NCI-H82 treated with DMSO at 0.1 percent for 48 hours (cell line): Measurements from ENCODE around the gene CDC6.

Experiments used
- DNase-seq: peaks from one replicate; lab custom pipeline; 2025; ENCODE audit not compliant: unreplicated experiment; lab: John Stamatoyannopoulos, UW

The CDC6 gene, protein sequence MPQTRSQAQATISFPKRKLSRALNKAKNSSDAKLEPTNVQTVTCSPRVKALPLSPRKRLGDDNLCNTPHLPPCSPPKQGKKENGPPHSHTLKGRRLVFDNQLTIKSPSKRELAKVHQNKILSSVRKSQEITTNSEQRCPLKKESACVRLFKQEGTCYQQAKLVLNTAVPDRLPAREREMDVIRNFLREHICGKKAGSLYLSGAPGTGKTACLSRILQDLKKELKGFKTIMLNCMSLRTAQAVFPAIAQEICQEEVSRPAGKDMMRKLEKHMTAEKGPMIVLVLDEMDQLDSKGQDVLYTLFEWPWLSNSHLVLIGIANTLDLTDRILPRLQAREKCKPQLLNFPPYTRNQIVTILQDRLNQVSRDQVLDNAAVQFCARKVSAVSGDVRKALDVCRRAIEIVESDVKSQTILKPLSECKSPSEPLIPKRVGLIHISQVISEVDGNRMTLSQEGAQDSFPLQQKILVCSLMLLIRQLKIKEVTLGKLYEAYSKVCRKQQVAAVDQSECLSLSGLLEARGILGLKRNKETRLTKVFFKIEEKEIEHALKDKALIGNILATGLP

DNA sequence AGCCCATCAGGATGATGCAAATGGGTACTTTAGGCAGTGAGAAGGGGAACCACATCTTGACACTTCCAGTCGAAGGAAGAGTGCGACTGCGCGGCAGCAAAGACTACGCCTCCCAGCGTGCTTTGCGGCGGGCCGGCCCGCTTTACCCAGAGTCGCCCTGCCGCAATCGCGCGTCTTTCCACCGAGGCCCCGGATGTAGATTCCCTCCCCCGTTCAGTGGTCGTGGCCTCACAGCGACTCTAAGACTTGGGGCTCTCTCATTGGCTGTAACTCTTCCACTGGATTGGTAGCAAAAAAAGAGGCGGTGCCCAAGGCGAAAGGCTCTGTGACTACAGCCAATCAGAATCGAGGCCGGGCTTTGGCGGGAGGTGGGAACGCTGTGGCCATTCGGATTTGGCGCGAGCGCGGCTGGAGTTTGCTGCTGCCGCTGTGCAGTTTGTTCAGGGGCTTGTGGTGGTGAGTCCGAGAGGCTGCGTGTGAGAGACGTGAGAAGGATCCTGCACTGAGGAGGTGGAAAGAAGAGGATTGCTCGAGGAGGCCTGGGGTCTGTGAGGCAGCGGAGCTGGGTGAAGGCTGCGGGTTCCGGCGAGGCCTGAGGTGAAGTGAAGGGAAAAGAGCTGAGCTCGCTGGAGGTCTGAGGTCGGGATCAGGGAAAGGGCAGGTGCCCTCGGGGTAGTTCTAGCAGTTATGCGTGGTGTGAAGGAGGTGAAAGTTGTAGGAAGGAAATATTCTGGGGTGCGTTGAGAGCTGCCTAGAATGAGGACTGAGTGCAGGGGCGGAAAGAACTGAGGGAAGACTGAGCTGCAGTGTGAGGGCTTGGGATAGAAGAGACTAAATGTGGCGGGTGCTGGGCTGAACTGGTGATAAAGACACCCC, at the start of gene CDC6:
Gene CDC6, plus strand, starts transcription at position 386 of the 876 bp plus-strand sequence. CDS start 1,542 bp downstream, outside the sequence.
- DNase-seq = peak; percentile 99

- no peak for DNase-seq
Observed at GRCh38 chr17:40241252-40241834, 46.3 kb upstream of the CDC6 start.

GRCh38 chr17:40242774-40243173, 44.9 kb upstream of the CDC6 start:
- DNase-seq = no peak

DNA sequence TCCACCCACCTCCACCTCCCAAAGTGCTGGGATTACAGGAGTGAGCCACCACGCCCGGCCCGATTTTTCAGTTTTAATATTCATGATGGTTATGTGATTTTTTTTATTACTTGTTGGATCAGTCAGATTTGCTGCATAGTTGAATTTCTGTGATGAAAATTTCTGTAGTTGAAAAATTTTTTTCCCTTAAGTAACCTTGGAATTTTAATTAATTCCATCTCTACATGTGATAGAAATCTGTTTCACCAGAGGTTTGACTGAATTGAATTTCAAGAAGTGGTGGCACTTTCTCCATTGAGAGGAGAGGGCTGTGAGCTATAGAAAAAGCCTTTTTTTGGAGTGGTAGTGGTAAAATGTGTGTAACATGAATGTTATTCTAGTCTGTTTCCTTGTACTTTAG, 43.9 kb upstream of the CDC6 start:
- no peak for DNase-seq

DNA sequence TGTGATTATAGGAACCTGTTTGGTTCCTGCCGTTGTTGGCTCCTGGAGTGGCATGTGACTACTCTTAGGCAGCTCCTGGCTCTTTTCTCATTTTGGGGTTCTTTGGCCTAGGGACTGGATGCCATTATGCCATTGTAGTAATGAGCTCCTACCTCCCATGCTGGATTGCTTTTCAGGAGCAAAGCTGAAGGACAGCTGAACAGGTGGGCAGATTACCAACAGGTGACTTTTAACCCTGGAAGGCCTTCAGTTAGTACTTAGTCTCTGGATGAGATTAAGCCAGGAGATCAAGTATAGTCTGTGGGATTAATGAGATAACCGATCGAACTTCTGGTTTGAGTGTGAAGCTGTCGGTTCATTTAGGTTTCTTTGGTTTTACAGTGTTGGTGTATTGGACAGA, 43.4 kb upstream of the CDC6 start:
- DNase-seq = peak; percentile 88

GRCh38 chr17:40247926-40248495, 39.7 kb upstream of the CDC6 start:
- no peak for DNase-seq

DNA sequence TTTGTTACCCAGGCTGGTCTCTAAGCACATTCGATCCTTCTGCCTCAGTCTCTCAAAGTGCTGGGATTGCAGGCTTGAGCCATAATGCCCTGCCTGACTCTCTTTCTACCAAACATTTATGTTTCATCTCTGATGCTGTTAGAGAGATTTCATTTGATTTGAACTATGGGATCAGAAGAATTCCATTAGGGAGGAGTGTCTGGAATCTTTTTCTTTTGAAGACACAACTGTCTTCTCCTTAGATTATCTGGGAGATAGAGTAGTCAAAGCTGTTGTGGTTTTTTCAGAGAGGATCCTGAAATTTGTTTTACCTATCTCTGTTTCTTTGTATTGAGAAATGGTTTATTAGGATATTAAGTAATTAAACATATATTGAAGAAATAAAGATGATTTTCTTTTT, 39.2 kb upstream of the CDC6 start:
- no peak for DNase-seq

GRCh38 chr17:40251576-40251975, 36.1 kb upstream of the CDC6 start:
- no peak for DNase-seq

DNA sequence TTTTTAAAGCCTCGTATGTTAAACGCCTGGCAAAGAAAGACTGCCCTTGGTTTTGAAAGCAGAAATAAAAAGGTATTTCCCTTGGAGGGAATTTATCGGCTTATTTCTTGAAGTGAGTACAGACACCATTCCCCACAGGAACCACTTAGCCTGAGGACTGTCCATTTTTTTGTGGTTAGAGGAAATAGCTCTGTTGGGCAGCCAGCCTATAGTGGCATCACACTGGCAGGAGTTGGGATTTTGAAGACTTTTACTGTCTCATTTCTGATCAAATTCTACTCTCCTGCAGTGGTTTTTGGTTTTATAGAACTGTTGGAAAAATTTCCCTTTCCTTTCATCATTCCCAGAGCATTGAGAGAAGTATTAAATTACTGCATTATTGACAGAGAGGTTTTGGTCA, 34.1 kb upstream of the CDC6 start:
- DNase-seq = no peak

DNA sequence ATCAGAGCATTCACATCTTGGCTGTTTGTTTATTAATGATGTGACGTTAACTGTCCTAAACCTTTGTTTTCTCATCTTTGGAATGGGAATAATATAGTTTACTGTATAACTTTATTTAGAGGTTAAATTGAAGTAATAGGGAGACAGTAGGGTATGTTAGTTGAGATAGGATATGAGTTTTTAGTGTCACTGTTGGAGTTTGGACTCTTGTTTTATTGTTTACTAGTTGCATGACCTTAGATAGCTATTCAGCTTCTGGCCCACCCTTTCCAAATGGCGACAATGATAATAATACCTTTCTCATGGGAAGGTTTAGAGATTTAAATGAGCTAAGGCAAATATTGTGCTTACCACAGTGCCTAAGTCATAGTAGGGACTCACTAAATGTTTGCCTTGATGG, 28.2 kb upstream of the CDC6 start:
- no peak for DNase-seq

GRCh38 chr17:40260528-40260927, 27.2 kb upstream of the CDC6 start:
- no peak for DNase-seq

DNA sequence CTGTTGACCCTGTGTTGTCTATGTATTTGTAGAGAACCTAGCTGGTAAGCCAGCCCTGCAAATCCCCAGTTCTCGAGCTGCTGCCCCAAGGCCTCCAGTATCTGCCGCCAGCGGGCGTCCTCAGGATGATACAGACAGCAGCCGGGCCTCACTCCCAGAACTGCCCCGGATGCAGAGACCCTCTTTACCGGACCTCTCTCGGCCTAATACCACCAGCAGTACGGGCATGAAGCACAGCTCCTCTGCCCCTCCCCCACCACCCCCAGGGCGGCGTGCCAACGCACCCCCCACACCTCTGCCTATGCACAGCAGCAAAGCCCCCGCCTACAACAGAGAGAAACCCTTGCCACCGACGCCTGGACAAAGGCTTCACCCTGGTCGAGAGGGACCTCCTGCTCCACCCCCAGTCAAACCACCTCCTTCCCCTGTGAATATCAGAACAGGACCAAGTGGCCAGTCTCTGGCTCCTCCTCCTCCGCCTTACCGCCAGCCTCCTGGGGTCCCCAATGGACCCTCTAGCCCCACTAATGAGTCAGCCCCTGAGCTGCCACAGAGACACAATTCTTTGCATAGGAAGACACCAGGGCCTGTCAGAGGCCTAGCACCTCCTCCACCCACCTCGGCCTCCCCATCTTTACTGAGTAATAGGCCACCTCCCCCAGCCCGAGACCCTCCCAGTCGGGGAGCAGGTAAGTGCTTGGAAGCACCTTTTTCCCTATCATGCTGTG, 23.1 kb upstream of the CDC6 start:
- DNase-seq = no peak

DNA sequence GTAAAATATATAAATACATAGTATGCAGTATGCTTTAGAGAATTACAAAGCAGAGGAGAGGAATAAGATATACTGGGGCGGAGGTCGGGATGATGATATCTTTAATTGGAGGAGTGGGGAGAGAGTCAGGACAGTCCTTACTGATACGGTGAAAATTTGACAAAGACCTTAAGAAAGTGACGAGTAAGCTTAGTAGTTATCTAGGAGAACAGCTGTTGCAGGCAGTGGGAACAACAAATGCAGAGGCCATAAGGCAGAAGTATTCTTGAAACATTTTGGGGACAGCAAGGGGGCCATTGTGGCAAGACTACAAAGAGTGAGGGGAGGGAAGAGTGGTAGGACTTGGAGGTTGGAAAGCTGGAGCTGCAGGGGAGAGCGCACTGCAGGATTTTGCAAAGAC, 22.3 kb upstream of the CDC6 start:
- DNase-seq = no peak

- DNase-seq = no peak
Observed at GRCh38 chr17:40266882-40267281, 20.8 kb upstream of the CDC6 start.

GRCh38 chr17:40268141-40268712, 19.5 kb upstream of the CDC6 start:
- DNase-seq = no peak

GRCh38 chr17:40278414-40278813, 9.3 kb upstream of the CDC6 start:
- DNase-seq = no peak

GRCh38 chr17:40279402-40279801, 8.3 kb upstream of the CDC6 start:
- DNase-seq = peak; percentile 29

GRCh38 chr17:40281663-40282062, 6.0 kb upstream of the CDC6 start:
- no peak for DNase-seq

DNA sequence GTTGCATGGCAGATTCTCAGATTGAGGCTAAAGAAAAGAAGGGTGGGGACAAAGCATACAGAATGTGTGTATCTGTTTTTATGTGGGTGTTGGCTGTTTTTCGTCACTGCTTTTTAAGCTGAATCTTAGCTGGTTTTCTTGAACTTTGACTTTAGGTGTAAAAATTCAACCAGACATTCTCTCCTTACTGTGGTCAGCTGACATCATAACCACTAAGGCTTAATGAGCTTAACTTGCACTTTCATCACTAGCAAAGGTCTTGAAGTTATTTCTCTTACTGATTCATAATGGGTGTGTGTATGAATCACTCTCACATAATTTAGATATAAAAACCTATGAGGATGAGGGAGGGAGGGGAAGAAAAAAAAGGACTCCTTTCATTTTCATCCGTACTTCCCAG, 4.0 kb upstream of the CDC6 start:
- no peak for DNase-seq

GRCh38 chr17:40284085-40284713, 3.5 kb upstream of the CDC6 start:
- no peak for DNase-seq
